COLO668 (cell line): Measurements from ENCODE around the gene PITPNC1.
A peak's percentile ranks its signal among the peaks of the same experiment; 100 is the strongest.
"Not testable (repeated sequence)": the region's sequence is repeated elsewhere in the genome, so short reads cannot be mapped to it uniquely, and the experiment has no call there.

Source experiments
- DNase-seq: peaks from one replicate; lab custom pipeline; 2025; ENCODE audit not compliant: unreplicated experiment; lab: John Stamatoyannopoulos, UW

Gene PITPNC1

DNA sequence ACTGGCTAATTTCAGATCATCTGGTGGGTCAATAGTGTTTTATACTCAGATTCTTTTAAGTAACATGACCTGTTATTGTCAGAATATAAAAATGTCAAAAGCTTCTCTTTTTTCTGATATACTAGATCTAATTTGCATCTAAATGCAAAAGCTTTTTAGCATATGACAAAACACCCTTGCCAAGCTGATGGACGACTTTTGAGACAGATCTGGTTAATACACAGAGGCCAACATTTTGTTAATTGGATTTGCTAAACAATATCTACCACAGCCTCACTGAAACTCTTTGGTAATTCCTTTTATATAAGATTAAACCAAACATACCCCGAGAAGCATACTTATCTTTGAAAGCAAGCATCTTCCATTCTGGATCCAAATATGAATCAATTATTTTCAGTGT lies 330.4 kb downstream of the PITPNC1 start:
- no peak for DNase-seq

- DNase-seq, result no peak
Observed at GRCh38 chr17:67708378-67708777, 331.3 kb downstream of the PITPNC1 start.

DNA sequence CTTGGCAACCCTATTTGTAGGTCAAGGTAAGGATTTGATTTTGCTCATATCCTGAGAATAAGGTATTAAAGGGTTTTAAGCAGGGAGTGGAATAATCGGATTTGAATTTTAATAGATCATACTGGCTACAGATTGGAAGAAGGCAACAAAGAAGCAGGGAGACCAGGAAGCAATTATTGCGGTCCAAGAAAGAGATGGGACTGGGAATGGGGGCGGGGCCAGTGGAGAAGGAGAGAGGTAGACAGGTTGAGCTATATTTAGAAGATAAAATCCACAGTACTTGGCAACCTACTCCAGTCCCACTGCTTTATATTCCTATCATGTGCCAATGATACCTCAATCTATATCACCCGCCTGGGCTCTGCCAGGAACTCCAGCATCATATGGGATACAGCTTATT lies 334.8 kb downstream of the PITPNC1 start:
- DNase-seq, result no peak

GRCh38 chr17:67712375-67712774 lies 335.3 kb downstream of the PITPNC1 start:
- DNase-seq, result no peak

- no peak for DNase-seq
Observed at GRCh38 chr17:67713169-67713568, 336.1 kb downstream of the PITPNC1 start.

DNA sequence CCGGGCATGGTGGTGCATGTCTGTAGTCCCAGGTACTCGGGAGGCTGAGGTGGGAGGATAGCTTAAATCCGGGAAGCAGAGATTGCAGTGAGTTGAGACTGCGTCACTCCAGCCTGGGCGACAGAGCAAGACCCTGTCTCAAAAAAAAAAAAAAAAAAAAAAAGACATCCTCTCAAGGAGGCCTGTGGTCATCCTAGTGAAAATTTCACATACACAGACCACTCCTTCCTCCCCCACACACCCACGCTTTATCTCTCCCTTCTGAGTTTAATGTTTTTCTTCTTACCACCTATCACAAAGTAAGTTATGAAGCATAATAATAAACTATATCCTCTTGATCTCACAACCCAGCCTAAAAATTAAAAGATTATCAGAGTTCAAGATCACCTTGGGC lies 339.3 kb downstream of the PITPNC1 start:
- DNase-seq, result no peak

DNA sequence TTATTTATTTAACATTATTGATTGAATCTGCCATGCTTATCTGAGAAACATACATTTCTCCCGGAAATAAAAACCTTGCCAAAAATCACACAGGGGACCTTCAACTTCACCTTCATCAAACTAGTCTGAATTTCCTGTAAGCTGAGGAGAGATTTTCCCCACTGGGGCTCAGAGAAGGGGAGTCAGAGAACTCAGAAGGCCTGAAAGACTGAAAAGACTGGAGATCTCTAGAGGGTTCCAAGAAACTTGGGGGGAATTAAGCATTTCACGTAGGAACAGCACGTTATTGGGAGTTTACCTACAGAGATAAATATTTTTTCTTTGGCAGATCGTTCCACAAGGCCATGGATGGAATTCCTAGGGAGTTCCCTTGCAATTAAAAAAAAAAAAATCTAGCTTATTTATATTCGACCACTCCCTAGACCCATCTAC lies 340.1 kb downstream of the PITPNC1 start:
- DNase-seq, result no peak

DNA sequence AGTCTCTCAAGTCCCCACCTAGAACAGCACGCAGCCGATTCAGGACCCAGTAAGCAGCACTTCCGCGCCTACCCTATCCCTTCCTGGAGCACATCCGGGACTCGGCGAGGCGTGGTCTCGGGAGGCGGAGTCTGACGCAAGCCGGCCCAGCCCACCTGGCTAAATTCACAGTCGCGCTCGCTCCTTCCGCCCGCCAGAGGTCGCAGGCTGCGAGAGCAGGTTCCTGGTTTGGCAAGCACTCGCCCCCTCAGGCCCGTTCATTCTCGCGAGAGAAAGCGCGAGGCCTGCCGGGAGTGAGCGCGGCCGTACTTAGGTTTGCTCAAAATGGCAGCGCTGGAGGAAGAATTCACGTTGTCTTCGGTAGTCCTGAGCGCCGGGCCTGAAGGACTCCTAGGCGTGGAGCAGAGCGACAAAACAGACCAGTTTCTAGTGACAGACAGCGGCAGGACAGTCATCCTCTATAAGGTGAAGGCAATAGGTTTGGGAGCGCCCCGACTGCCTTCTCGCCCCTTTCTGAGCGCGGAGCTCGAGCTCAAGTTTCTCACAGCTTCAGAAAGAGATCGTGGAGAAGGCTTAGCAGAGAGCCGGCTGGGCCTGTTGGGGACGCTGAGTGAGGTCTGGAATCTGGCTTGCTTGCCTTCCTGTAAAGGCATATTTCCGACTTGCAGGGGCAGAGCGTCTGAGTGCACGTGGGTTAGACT lies 340.7 kb downstream of the PITPNC1 start, which contains the start of gene NOL11:
NOL11 (plus strand) TSS at position 313 of the 701 bp plus-strand sequence; CDS start at position 325, 12 bp downstream.
- DNase-seq, result peak; percentile 95

DNA sequence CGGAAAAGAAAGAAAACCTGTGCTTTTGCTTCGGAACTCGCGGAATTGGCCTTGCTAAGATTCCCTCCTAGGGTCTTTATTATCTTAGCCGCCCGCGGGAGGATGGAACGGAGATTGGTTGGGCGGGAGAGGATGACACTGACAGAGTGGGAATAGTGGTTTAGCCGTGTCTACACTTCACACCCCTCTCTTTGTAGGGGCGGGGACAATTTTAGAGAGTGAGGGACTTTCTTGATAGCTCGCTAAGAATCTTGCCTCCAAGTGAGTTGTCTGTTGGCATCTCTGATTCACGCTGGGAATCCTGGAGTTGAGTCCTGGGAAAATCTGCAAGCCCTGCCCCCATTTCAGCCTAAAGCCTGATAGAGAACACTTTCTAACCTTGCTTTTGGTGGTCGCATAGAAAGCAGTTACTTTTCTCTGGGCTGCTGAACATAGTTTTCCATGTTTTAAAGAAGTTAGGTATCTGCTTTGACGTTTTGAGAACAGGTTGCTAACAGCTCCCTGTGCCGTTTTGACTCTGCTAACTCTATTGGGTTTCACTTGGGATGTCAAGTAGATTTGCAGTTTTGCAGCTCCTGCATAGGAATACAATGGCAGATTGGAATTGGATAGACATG lies 341.4 kb downstream of the PITPNC1 start:
- DNase-seq, result peak; percentile 27

DNA sequence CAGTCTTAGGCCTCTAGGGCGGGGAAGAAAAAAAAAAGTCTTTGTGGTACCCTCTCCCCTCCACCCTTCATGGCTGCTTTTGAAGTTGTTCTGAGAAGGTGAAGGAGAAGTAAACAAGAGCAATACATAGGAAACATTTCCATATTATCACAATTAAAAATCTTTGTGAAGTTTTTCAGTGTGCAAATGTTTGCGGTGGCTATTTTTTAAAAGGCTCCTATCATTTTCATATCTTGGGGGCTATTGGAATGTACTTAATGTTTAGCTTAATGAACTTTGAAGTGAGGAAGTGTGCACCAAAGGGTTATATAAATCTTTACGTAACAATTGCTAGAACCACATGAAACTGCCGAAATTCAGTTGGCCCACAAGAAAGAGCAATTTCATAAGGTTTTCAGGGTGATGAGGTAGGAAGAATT lies 348.3 kb downstream of the PITPNC1 start:
- DNase-seq, result no peak

DNA sequence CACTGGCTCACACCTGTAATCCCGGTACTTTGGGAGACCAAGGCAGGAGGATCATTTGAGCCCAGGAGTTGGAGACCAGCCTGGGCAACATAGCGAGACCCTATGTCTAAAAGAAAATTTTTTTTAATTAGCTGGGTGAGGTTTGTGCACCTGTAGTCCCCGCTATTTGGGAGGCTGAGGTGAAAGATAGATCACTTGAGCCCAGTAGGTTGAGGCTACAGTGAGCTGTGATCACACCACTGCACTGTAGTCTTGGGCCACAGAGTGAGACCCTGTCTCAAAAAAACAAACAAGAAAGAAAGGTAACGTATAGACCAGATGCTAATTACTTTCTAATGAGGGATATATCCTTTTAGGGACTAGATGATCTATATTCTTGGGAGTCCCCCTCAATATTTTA lies 348.7 kb downstream of the PITPNC1 start:
- DNase-seq, result no peak

DNA sequence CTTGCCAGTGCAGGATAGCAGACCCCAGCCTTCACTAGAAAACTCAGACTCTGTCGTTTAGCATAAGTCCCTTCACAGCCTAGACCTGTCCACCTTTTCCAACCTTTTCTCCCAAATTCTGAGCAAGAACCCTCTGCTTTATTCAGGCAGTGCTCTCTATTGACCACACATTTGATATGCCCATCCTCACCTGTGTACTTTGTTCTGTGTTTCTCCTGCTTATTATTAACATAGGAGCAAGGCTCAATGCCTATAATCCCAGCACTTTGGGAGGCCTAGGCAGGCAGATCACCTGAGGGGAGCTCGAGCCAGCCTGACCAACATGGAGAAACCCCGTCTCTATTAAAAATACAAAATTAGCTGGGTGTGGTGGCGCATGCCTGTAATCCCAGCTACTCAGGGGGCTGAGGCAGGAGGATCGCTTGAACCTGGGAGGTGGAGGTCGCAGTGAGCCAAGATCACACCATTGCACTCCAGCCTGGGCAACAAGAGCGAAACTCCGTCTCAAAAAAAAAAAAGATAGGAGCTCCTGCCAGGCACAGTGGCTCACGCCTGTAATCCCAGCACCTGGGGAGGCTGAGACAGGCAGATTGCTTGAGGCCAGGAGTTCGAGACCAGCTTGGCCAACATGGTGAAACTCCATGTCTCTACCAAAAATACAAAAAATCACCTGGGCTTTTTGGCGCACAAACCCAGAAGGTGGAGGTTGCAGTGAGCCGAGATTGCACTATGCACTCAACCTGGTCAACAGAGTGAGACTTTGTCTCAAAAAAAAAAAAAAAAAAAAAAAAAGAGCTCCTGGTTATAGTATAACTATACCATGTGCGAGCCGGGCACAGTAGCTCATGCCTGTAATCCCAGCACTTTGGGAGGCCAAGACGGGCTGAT lies 350.3 kb downstream of the PITPNC1 start:
- DNase-seq, result not testable (repeated sequence)

DNA sequence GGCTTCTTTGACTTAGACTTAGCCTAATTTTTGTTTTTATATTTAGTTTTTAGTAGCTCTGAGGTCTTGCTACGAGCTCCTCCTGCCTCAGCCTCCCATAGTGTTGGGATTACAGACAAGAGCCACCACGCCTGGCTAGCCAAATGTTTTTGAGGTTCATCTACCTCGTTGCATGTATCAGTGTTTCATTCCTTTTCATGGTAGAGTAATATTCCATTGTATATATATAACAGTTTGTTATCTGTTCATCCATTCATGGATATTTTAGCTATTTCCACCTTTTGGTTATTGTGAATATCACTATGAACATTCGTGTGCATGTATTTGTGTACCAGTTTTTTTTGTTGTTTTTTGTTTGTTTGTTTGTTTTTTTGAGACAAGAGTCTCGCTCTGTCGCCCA lies 352.8 kb downstream of the PITPNC1 start:
- no peak for DNase-seq

DNA sequence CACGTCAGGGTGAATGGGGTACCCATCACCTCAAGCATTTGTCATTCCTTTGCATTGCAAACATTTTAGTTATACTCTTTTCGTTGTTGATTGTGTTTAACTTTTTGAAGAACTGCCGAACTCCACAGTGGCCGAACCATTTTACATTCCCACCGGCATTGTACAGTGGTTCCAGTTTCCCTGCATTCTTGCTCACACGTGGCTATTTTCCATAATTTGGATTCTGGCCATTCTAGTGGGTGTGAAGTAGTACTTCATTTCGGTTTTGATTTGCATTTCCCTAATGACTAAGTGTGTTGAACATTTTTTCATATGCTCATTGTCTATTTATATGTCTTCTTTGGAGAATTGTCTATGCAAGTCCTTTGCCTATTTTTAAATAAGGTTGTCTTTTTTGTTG lies 353.6 kb downstream of the PITPNC1 start:
- DNase-seq, result no peak

GRCh38 chr17:67733449-67733848 lies 356.4 kb downstream of the PITPNC1 start:
- no peak for DNase-seq

- no peak for DNase-seq
Observed at GRCh38 chr17:67737145-67737544, 360.1 kb downstream of the PITPNC1 start.

GRCh38 chr17:67742025-67742424 lies 364.9 kb downstream of the PITPNC1 start:
- DNase-seq, result no peak
